ENCODE results near the gene MED16.

DNA sequence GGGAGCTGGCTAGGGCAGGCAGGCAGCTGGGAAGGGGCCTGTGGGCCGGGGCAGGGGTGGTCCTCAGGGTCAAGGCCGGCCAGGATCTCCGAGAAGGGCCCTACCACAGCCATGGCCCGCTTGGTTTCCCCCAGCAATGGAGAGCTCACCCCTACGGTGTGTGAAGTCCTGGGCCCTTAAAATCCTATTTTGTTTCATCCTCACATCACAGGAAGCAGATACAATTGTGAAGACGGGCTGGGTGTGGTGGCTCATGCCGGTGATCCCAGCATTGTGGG, 9.0 kb upstream of the MED16 start:
- TF ChIP-seq MAZ (IDR thresholded peaks at IDR 0.05; ENCODE audit: borderline replicate concordance, low read depth, low read length) (no peak), POLR2A (IDR thresholded peaks at IDR 0.05; ENCODE audit: low read depth, low read length) (no peak), MXI1 (IDR thresholded peaks at IDR 0.05; ENCODE audit: borderline replicate concordance, low read depth, low read length) (no peak), SMC3 (IDR thresholded peaks at IDR 0.05; ENCODE audit: low read depth, low read length) (no peak), RFX5 (IDR thresholded peaks at IDR 0.05; ENCODE audit: low read depth, low read length) (no peak), RAD21 (IDR thresholded peaks at IDR 0.05; ENCODE audit: low read length) (no peak), BHLHE40 (IDR thresholded peaks at IDR 0.05; ENCODE audit: low read depth, low read length) (no peak), CEBPB (IDR thresholded peaks at IDR 0.05; ENCODE audit: low read depth, low read length) (no peak)
- TF ChIP-seq, protein P1, sequence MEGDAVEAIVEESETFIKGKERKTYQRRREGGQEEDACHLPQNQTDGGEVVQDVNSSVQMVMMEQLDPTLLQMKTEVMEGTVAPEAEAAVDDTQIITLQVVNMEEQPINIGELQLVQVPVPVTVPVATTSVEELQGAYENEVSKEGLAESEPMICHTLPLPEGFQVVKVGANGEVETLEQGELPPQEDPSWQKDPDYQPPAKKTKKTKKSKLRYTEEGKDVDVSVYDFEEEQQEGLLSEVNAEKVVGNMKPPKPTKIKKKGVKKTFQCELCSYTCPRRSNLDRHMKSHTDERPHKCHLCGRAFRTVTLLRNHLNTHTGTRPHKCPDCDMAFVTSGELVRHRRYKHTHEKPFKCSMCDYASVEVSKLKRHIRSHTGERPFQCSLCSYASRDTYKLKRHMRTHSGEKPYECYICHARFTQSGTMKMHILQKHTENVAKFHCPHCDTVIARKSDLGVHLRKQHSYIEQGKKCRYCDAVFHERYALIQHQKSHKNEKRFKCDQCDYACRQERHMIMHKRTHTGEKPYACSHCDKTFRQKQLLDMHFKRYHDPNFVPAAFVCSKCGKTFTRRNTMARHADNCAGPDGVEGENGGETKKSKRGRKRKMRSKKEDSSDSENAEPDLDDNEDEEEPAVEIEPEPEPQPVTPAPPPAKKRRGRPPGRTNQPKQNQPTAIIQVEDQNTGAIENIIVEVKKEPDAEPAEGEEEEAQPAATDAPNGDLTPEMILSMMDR (conservative IDR thresholded peaks at IDR 0.05; ENCODE audit: low read depth, low read length), result no peak

Data from IMR-90 (cell line).